HCT116 (cell line): Measurements from ENCODE around the gene PARM1.

Experiments
- ATF3 ChIP-seq: IDR thresholded peaks from 2 replicates; pipeline ENCODE4 v1.6.1; 2012
- CTCF ChIP-seq, 3 experiments: fragments of 200-600 bp in 1 of 3; sonication (generic) in 1 of 3; IDR thresholded peaks in 2 of 3; conservative IDR thresholded peaks in 1 of 3; 2 replicates each; pipeline ENCODE4 v1.5.1; 2012 to 2017; ENCODE audit warnings: low read depth in 2 of 3, low read length in 2 of 3, antibody characterized with exemption in 1 of 3, borderline replicate concordance in 1 of 3, control low read depth in 1 of 3, mild to moderate bottlenecking in 1 of 3, mixed read lengths in 1 of 3, mixed run types in 1 of 3, moderate library complexity in 1 of 3; ENCODE audit not compliant: insufficient read depth in 1 of 3
- EZH2 ChIP-seq: fragments of 200-600 bp; sonication (generic); IDR thresholded peaks from 2 replicates; pipeline ENCODE4 v1.6.1; 2017; ENCODE audit warnings: antibody characterized with exemption, mixed run types
- POLR2A ChIP-seq: IDR thresholded peaks from 2 replicates; pipeline ENCODE4 v1.7.0; 2011; ENCODE audit warnings: borderline replicate concordance; ENCODE audit not compliant: insufficient read depth, insufficient read length; ENCODE audit errors: extremely low read depth
- POLR2AphosphoS5 ChIP-seq: IDR thresholded peaks from 2 replicates; pipeline ENCODE4 v1.6.1; 2011; ENCODE audit warnings: mild to moderate bottlenecking, low read depth, low read length, moderate library complexity
- SIN3A ChIP-seq: IDR thresholded peaks from 2 replicates; pipeline ENCODE4 v1.6.1; 2012; ENCODE audit warnings: low read depth

- TF ChIP-seq EZH2: no peak
- TF ChIP-seq CTCF (IDR thresholded peaks at IDR 0.05 in 2 of 3, conservative IDR thresholded peaks at IDR 0.05 in 1 of 3; ENCODE audit: borderline replicate concordance in 1 of 3, insufficient read depth in 1 of 3, low read depth in 2 of 3, low read length in 2 of 3): no peak
- TF ChIP-seq POLR2AphosphoS5: no peak
- TF ChIP-seq POLR2A: no peak
- no peak for TF ChIP-seq SIN3A
- no peak for TF ChIP-seq ATF3
Observed at GRCh38 chr4:74967324-74967723, 34.4 kb downstream of the PARM1 start.
